Karpas-422 (cell line): ENCODE data around the gene ACCSL. TPM values are rescaled to one million over a fixed set of nuclear protein-coding genes. Genes with fewer than 3 reads are reported as not detected.

Source experiments
- DNase-seq: peaks from one replicate; pipeline ENCODE4 v3.0.0-alpha.2; 2015
- H2AFZ ChIP-seq: fragments of 200-600 bp; sonication (generic); 2 replicates; pipeline ENCODE4 v1.6.1; 2014; ENCODE audit warnings: antibody characterized with exemption, low read length, mixed read lengths
- H3K27ac ChIP-seq: fragments of 200-600 bp; sonication (generic); 2 replicates; pipeline ENCODE4 v1.5.1; 2014; ENCODE audit warnings: mild to moderate bottlenecking, low read length, moderate library complexity
- H3K27me3 ChIP-seq: fragments of 200-600 bp; sonication (generic); 2 replicates; pipeline ENCODE4 v1.6.1; 2014; ENCODE audit warnings: low read length, mixed read lengths
- H3K36me3 ChIP-seq: fragments of 200-600 bp; sonication (generic); 2 replicates; pipeline ENCODE4 v1.6.1; 2014; ENCODE audit warnings: low read length, mixed read lengths; ENCODE audit not compliant: insufficient read depth
- H3K4me1 ChIP-seq: fragments of 200-600 bp; sonication (generic); 2 replicates; pipeline ENCODE4 v1.6.1; 2014; ENCODE audit warnings: mild to moderate bottlenecking, low read length, mixed read lengths
- H3K4me2 ChIP-seq: fragments of 200-600 bp; sonication (generic); 2 replicates; pipeline ENCODE4 v1.6.1; 2014; ENCODE audit warnings: low read length, low read depth, mild to moderate bottlenecking; ENCODE audit not compliant: poor library complexity, severe bottlenecking
- H3K4me3 ChIP-seq: fragments of 200-600 bp; sonication (generic); 2 replicates; pipeline ENCODE4 v1.5.1; 2014; ENCODE audit warnings: mild to moderate bottlenecking, antibody characterized with exemption, low read length, mixed read lengths
- H3K79me2 ChIP-seq: fragments of 200-600 bp; sonication (generic); 2 replicates; pipeline ENCODE4 v1.6.1; 2014; ENCODE audit warnings: mild to moderate bottlenecking, low read length, mixed read lengths
- H3K9ac ChIP-seq: fragments of 200-600 bp; sonication (generic); 2 replicates; pipeline ENCODE4 v1.6.0; 2014; ENCODE audit warnings: low read length
- H3K9me2 ChIP-seq: fragments of 200-600 bp; sonication (generic), shearing (Covaris generic); replicated peaks from 2 replicates; pipeline ENCODE4 v1.6.0; 2014; ENCODE audit warnings: mild to moderate bottlenecking, low read length, moderate library complexity; ENCODE audit not compliant: insufficient read depth
- H3K9me3 ChIP-seq: fragments of 300-700, 200-600 bp; sonication (generic); 2 replicates; pipeline ENCODE4 v1.6.1; 2014; ENCODE audit warnings: low read length, mixed read lengths
- H4K20me1 ChIP-seq: fragments of 200-600 bp; sonication (generic); 2 replicates; pipeline ENCODE4 v1.6.1; 2014; ENCODE audit warnings: mild to moderate bottlenecking, antibody characterized with exemption, low read length, low read depth; ENCODE audit not compliant: insufficient read depth
- total RNA-seq: library from RNA; depleted of rRNA; stranded (reverse); fragments of >200 nt; shearing (Covaris generic); gene quantifications from 2 replicates; pipeline ENCODE4 v1.2.3, GENCODE V29; 2014; ENCODE audit warnings: low replicate concordance

Gene ACCSL
- total RNA-seq, 1 experiment from 2014 or later = not detected

DNA sequence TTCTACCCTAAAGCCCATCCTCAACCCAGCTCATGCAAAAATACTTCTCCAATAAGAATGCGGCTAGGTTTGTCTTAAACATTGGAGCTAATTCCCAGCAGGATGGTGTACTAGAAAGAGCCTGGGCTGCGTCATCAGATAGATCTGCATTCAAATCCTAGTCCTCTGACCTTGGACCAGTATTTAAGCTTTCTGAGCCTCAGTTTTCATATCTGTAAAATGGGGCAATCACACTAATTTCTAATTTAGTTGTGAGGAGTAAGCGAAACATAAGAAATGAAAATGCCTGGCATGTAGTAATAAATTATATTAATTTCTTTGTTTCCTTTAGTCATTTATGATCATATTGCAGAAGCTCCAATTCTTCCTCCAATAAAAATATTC, 32.2 kb upstream of the ACCSL start:
- no peak overlapping the region for H3K4me2 ChIP-seq
- no peak for DNase-seq
- H3K79me2 ChIP-seq = no peaks in the 10 kb centered on the region
- H4K20me1 ChIP-seq = no peaks in the 10 kb centered on the region
- H3K4me3 ChIP-seq = no peak overlapping the region
- no peak overlapping the region for H3K27ac ChIP-seq
- H3K9me2 ChIP-seq = no peaks in the 10 kb centered on the region
- no peaks in the 10 kb centered on the region for H3K9me3 ChIP-seq
- no peaks in the 10 kb centered on the region for H3K4me1 ChIP-seq
- H2AFZ ChIP-seq = no peak overlapping the region
- H3K36me3 ChIP-seq = no peaks in the 10 kb centered on the region
- H3K27me3 ChIP-seq = no peaks in the 10 kb centered on the region
- no peak overlapping the region for H3K9ac ChIP-seq

DNA sequence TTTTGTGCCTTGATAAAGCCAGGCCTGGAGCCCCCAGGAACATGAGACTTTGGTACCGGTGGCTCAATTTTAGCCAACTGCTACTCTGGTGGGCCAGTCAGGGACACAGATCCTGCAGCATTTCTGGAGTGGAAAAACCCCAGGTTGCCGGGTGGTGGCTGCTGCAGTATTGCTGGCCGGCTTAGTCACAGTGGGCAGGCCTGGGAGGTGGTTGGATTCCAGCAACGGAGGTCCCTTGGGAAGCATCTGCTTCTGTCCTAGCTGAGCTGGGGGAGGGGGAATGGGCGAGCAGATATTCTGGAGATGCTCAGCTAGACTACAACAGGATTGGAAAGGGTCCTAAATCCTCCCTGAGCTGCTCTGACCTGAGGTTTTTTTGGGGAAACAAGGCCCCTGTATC, 31.6 kb upstream of the ACCSL start:
- Histone ChIP-seq H3K9me3 (no peaks in the 10 kb centered on the region), H3K36me3 (no peaks in the 10 kb centered on the region), H2AFZ (no peak overlapping the region), H3K27me3 (no peaks in the 10 kb centered on the region), H3K4me3 (no peak overlapping the region), H3K4me2 (no peak overlapping the region), H3K79me2 (no peaks in the 10 kb centered on the region), H4K20me1 (no peaks in the 10 kb centered on the region), H3K9ac (no peak overlapping the region), H3K9me2 (no peaks in the 10 kb centered on the region), H3K4me1 (no peaks in the 10 kb centered on the region), H3K27ac (no peak overlapping the region)
- DNase-seq = no peak

DNA sequence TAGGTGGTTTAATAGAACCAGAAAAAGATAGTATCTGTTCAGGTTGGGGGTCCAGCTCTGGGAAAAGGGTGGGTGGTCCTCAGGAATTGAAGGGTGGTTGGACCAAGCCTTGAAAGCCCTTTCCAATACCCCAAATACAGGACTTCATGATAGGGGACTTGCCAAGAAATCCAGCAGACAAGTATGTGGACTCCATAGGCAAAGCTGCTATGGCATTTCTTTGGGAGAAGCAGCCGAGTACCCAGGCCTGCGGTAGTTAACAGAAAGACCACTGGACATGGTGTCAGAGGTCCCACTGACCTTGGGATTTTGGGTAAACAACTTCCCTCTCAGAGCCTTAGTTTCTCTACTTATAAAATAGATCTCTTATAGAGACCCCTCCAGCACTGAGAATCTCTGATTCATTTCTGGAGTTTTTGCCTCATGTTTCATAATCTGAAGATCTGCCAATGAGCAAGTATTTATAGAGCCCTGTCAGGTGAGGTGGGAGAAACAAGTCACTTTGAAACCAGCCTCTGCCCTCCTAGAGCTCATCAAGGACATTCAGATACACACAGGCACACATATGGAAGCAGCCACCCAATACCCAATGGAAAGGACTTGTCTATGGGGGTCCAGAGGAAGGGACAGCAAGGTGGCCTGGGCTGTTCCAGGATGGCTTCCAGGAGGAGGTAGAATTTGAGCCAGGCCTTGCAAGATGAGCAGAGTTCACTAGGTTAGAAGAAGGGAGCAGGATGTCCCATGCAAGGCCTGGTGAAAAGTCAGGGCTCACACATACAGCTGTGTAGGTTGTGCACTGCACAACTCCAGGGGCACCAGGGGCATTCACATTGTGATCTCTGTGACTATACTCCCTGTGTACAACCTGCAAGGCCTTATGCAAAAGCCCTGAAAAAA, 31.0 kb upstream of the ACCSL start:
- no peaks in the 10 kb centered on the region for H3K4me1 ChIP-seq
- no peak for DNase-seq
- no peak overlapping the region for H3K27ac ChIP-seq
- H3K9ac ChIP-seq = no peak overlapping the region
- no peaks in the 10 kb centered on the region for H4K20me1 ChIP-seq
- H3K79me2 ChIP-seq = no peaks in the 10 kb centered on the region
- H3K4me2 ChIP-seq = no peak overlapping the region
- H3K36me3 ChIP-seq = no peaks in the 10 kb centered on the region
- no peaks in the 10 kb centered on the region for H3K27me3 ChIP-seq
- no peaks in the 10 kb centered on the region for H3K9me3 ChIP-seq
- no peak overlapping the region for H2AFZ ChIP-seq
- no peaks in the 10 kb centered on the region for H3K9me2 ChIP-seq
- no peak overlapping the region for H3K4me3 ChIP-seq

DNA sequence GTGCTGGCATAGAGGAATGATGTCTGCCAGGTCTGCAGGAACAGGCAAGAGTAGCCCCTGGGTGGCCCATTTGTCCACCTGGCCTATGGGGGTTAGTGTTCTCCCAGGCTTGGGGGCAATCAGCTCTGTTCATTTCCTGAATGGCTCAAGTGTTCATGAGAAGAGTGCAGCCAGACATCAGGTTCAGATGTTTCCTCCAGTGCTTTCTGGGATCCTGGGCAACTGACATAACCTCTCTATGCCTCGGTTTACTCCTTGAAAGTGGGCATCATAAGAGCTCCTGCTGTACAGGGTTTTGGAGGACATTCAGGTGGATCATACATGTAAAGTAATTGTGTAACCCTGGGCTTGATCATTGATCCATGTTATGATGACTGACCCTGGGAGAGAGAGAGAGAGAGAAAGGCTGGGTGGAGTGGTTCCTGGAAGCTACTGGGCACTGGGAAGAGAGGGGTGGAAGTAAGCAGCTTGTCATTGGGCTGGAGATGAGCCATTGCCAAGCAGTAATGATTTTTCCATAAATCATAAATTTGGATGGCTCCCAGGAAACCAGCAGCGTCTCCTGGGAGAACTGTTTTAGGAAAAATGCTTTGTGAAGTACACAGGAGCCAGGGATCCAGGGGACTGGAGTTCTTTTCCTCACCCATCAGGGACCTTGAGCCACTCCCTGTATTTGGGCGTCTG, 30.2 kb upstream of the ACCSL start:
- Histone ChIP-seq H3K4me3 (no peak overlapping the region), H2AFZ (no peak overlapping the region), H3K9me2 (no peaks in the 10 kb centered on the region), H3K79me2 (no peaks in the 10 kb centered on the region), H3K36me3 (no peaks in the 10 kb centered on the region), H3K4me2 (no peak overlapping the region), H3K27me3 (no peaks in the 10 kb centered on the region), H3K4me1 (no peaks in the 10 kb centered on the region), H3K27ac (no peak overlapping the region), H4K20me1 (no peaks in the 10 kb centered on the region), H3K9me3 (no peaks in the 10 kb centered on the region), H3K9ac (no peak overlapping the region)
- no peak for DNase-seq

DNA sequence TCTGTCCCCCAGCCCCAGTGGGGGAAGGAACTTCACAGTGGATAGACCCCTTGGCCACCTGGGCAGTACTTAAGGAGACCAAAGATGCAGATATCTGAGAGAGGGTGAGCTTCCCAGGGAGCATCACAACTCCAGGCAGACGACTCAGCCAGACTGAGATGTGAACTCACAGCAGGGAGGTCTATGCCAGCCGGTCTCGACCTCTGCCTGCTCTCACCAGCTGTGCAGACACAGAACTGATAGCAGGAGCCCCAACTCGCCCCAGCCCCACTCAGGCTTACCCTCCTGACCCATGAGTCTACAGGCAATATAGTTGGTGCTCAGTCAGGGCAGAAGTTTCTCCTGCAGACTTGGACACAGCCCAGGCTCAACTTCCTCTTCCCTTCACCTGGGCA, 29.7 kb upstream of the ACCSL start:
- Histone ChIP-seq H3K4me1 (no peaks in the 10 kb centered on the region), H4K20me1 (no peaks in the 10 kb centered on the region), H2AFZ (no peak overlapping the region), H3K4me2 (no peak overlapping the region), H3K4me3 (no peak overlapping the region), H3K9ac (no peak overlapping the region), H3K9me3 (no peaks in the 10 kb centered on the region), H3K27ac (no peak overlapping the region), H3K27me3 (no peaks in the 10 kb centered on the region), H3K36me3 (no peaks in the 10 kb centered on the region), H3K79me2 (no peaks in the 10 kb centered on the region), H3K9me2 (no peaks in the 10 kb centered on the region)
- no peak for DNase-seq

DNA sequence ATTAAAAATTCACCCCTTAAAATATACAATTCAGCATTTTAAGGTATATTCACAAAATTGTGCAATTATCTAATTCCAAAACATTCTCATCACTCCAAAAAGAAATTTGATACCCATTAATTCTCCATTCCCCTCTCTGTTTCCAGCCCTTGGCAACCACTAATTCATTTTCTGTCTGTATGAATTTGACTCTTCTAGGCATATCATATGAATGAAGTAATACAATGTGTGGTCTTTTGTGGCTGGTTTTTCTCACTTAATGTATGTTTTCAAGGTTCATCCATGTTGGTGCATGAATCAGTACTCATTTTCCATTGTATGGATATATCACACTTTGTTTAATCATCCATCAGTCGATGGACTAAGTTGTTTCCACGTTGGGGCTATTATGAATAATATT, 29.0 kb upstream of the ACCSL start:
- Histone ChIP-seq H4K20me1 (no peaks in the 10 kb centered on the region), H3K4me1 (no peaks in the 10 kb centered on the region), H2AFZ (no peak overlapping the region), H3K9me2 (no peaks in the 10 kb centered on the region), H3K9ac (no peak overlapping the region), H3K27ac (no peak overlapping the region), H3K79me2 (no peaks in the 10 kb centered on the region), H3K36me3 (no peaks in the 10 kb centered on the region), H3K4me3 (no peak overlapping the region), H3K9me3 (no peaks in the 10 kb centered on the region), H3K27me3 (no peaks in the 10 kb centered on the region), H3K4me2 (no peak overlapping the region)
- DNase-seq = no peak

DNA sequence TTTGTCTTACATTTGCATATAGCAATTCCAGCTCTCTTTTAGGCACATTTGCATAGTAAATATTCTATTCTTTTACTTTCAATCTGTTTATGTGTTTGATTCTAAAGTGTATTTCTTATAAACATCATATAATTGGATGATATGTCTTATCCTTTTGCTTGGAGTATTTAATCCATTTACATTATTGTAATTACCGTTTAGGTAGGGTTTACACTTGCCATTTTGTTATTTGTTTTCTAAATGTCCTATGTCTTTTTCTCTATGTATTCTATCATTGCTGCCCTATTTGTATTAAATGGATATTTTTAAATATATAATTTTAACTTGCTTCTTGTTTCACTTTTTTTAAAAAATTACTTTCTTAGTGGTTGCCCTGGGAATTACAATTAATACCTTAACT, 22.8 kb upstream of the ACCSL start:
- Histone ChIP-seq H3K9me2 (no peaks in the 10 kb centered on the region), H3K27ac (no peak overlapping the region), H4K20me1 (no peaks in the 10 kb centered on the region), H3K4me2 (no peak overlapping the region), H3K9me3 (no peaks in the 10 kb centered on the region), H3K36me3 (no peaks in the 10 kb centered on the region), H2AFZ (no peak overlapping the region), H3K79me2 (no peaks in the 10 kb centered on the region), H3K27me3 (no peaks in the 10 kb centered on the region), H3K4me3 (no peak overlapping the region), H3K9ac (no peak overlapping the region), H3K4me1 (no peaks in the 10 kb centered on the region)
- DNase-seq = no peak

DNA sequence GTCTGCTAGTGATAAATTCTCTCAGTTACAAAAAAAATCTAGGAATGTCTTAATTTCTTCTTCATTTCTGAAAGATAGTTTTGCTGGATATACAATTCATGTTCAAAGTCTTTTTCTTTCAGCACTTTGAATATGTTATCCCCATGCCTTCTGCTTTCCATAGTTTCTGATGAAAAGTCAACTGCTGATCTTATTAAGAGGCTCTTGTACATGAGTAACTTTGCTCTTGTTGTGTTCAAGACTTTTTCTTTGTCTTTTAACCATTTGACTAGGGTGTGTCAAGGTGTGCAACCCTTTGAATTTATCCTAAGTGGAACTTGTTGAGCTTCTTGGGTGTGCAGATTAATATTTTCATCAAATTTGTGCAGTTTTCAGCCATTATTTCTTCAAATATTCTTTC, 22.1 kb upstream of the ACCSL start:
- Histone ChIP-seq H3K9ac (no peak overlapping the region), H4K20me1 (no peaks in the 10 kb centered on the region), H3K9me2 (no peaks in the 10 kb centered on the region), H3K4me1 (no peaks in the 10 kb centered on the region), H2AFZ (no peak overlapping the region), H3K36me3 (no peaks in the 10 kb centered on the region), H3K27ac (no peak overlapping the region), H3K9me3 (no peaks in the 10 kb centered on the region), H3K27me3 (no peaks in the 10 kb centered on the region), H3K4me2 (no peak overlapping the region), H3K79me2 (no peaks in the 10 kb centered on the region), H3K4me3 (no peak overlapping the region)
- no peak for DNase-seq
